ENCODE data around the gene CIDEC.

GRCh38 chr3:9903904-9904303 lies 23.9 kb upstream of the CIDEC start:
- no peak for TF ChIP-seq CTCF (IDR thresholded peaks at IDR 0.05)
- TF ChIP-seq POLR2A (IDR thresholded peaks at IDR 0.05), result no peak

Data from Peyer's patch (tissue), 4 donors.